NCI-H1930 (cell line): ENCODE data around the gene WFDC2.

ENCODE experiments used
- DNase-seq, 2 experiments: peaks; one replicate each; lab custom pipeline; 2025; lab: John Stamatoyannopoulos, UW

The WFDC2 gene, protein sequence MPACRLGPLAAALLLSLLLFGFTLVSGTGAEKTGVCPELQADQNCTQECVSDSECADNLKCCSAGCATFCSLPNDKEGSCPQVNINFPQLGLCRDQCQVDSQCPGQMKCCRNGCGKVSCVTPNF

DNA sequence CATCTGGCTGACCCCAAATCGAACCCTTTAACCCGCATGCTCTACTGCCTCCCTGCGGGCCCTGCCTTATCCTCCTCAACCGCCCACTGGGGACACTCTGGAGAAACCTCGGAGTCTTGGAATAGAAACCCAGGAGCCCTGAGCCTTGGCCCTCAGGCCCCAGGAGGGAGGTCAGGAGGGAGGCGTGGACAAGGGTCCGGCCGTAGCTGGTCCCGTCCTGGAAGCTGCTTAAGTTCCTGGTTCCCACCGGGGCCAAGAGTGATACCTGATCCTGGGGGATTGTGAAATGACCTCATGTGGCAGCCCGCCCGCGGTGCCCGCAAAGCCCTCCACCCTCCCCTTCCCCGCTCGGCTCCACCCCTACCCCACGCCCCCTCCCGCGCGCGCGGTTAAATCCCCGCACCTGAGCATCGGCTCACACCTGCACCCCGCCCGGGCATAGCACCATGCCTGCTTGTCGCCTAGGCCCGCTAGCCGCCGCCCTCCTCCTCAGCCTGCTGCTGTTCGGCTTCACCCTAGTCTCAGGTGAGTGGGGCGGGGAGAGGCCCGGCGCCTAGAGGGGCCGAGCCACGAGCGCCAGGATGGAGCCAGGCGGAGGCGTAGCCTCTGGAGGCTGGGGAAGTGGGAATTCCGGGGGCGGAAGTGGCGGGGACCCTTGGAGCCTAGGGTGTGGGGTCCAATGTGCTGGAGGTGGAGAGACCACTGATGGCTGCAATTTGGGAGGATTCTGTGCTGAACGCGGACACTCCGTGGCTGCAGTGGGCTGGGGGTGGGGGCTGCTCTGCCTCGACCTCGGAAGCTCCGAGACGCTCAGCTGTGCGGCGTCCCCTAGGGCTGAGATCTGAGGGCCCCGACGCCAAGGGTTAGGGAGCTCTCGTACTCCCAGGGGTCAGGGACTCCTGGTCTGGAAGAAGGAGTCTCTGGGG is at the start of gene WFDC2:
Gene WFDC2, plus strand, starts transcription at position 418 of the 926 bp plus-strand sequence. Its CDS starts 29 bp downstream, at position 447.
- peak; percentile 40 to 49 for DNase-seq

DNA sequence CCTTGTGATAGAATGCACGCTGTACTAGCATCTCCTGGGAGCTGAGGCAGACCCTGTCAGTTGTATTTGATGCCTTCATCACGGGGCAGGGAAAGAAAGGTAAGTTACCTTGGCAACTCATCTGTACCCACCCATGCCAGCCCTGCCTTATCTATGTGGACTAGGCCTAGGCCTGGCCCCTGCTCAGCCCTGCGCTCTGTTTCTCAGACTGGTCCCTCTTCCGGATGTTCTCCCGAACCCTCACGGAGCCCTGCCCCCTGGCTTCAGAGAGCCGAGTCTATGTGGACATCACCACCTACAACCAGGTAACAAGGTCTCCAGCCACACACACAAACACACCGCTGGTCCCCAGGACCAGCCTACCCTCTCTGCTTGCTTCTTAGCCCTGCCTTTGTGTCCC is 49.4 kb upstream of the WFDC2 start:
- no peak for DNase-seq

DNA sequence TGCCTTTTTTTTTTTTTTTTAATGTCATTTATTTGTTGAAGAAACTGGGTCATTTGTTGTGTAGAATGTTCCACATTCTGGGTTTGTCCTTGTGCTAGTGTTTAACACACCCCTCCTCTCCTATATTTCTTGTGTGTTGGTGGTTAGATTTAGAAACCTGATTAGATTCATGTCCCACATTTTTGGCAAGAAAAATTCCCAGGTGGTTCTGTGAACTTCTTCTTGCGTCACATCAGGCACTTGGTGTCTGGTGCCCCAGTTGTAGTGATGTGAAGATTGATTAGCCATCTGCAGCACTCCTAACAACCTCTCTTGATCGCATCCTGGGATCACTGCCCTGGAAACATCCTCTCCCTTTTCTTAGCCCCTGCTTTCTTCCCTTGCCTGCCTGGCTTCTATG is 45.9 kb upstream of the WFDC2 start:
- DNase-seq, result no peak

DNA sequence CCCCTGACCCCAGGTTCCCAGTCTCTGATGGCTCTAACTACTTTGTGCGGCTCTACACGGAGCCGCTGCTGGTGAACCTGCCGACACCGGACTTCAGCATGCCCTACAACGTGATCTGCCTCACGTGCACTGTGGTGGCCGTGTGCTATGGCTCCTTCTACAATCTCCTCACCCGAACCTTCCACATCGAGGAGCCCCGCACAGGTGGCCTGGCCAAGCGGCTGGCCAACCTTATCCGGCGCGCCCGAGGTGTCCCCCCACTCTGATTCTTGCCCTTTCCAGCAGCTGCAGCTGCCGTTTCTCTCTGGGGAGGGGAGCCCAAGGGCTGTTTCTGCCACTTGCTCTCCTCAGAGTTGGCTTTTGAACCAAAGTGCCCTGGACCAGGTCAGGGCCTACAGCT is 44.0 kb upstream of the WFDC2 start:
- DNase-seq, result no peak

DNA sequence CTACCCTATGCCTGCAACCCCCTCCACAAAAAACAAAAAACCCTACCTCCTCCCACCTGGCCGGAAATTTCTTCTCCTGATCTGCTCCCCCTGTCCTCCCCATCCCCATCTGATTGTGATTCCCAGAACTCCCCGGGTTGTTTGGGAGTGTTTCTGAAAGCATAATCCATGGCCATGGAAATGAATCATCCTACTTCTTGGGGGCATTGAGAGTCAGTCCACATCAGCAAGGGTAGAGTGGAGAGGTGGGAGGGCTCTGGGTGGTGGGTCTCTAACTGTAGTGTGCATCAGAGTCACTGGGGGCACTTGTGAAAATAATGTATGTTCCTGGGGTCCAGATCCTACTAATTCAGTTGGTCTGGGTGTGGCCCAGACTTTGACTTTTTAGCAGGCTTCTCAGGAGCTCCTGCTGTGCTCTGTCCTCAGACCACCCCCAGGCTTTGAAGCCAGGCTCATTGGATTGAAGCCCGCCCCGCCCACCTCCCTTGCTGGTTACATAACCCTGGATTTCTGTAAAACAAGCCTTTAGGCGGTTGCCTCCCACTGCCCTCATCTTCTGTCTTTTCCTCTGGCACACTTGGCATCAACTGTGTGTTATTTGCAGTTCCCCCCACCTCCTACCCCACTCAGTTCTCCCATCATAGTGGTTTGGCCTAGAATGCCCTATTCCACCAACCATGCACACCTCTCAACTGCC is 43.1 kb upstream of the WFDC2 start:
- no peak for DNase-seq

DNA sequence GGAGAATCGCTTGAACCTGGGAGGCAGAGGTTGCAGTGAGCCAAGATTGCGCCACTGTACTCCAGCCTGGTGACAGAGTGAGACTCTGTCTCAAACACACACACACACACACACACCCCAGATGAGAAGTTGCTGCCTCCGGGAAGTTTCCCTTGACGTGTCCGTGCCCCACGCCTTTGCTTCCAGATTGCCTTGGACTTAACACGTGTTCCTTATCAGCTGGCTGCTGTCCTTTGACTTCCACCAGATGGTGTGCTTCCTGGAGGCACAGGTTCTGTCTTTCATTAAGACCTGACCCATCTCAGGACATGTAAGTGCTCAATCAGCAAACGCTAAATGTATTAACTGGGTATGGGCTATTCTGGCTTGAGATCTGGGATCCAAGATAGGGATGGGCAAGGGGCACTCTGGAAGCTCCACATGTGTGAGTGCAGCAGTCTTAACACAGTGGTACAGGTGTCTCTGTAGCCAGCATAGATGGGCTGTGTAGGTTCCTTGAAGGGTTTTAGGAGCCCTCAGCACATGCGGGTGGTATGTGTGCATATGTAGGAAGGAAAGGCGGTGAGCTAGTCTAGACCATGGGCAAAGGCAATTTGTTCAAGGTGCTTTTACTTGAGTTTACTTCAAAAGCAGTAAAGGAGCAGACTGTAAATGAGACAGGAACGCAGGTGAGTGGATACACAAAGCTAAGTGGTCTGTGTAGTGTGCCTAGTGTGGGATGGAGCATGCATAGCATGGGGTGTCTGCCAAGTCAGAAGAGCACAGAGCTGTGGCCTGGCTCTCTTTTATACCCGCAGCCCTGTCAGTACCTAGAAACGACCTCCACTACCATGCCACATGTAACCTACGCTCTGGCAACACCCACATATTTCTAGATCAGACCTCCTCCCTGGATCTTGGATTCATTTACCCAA is 42.1 kb upstream of the WFDC2 start:
- DNase-seq, result no peak

DNA sequence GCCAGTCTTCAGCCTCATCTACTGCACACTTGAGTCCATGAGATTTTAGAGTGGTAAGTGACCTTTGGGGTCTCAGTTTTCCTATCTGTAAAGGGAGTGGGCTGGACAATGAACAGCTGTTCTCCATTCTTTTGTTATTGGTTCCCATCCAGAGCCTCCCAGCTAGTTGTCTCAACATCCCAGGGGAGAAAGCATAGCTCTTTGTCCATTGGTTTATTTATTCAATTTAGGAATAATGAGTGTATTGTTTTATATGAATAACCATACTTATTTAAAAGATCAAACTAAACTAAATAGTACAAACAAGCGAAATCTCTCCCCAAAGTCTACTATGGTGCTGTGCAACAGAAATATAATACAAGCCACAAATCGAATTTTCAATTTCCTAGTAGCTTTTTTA is 39.9 kb upstream of the WFDC2 start:
- DNase-seq, result no peak

DNA sequence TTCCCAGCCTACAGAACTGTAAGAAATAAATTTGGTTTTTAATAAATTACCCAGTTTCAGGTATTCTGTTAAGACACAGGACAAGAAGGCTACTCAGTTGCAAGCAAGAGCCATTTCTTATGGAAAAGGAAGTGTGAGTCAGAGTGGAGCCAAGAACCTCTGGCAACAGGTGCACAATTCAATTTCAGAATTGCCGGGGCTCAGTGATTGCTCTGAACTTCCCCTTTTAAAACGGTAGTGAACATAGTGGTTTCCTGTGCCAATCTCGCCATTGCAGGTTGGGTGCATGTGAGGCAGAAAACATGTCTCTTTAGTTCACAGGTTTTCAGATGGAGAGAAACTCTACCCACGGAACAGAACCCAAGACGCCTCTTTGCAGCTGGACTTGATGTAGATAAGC is 37.3 kb upstream of the WFDC2 start:
- DNase-seq, result no peak

DNA sequence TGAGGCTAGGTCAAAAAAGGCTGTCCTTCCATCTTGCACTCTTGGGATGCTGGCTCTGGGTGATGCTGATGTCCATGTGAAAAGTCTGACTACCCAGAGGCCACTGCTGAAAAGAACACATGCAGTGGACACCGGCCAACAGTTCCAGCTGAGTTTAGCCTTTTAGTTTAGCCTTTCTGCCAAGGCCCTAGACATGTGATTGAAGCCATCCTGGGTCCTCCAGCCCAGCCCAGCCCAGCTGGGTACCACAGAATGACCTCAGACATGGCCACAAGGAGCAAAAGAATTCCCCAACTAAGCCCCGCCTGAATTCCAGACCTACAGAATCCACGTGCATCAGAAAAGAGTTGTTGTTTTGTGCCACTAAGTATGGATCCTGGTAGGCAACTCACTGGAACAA is 36.2 kb upstream of the WFDC2 start:
- no peak for DNase-seq

DNA sequence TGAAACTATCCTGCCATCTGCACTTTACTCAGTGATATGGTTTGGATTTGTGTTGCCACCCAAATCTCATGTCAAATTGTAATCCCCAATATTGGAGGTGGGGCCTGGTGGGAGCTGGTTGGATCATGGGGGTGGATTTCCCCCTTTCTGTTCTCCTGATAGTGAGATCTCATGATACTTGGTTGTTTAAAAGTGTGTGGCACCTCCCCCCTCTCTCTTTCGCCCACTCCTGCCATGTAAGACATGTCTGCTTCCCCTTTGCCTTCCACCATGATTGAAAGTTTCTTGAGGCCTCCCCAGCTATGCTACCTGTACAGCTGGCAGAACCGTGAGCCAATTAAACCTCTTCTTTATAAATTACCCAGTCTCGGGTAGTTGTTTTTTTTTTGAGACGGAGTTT is 35.6 kb upstream of the WFDC2 start:
- DNase-seq, result no peak

DNA sequence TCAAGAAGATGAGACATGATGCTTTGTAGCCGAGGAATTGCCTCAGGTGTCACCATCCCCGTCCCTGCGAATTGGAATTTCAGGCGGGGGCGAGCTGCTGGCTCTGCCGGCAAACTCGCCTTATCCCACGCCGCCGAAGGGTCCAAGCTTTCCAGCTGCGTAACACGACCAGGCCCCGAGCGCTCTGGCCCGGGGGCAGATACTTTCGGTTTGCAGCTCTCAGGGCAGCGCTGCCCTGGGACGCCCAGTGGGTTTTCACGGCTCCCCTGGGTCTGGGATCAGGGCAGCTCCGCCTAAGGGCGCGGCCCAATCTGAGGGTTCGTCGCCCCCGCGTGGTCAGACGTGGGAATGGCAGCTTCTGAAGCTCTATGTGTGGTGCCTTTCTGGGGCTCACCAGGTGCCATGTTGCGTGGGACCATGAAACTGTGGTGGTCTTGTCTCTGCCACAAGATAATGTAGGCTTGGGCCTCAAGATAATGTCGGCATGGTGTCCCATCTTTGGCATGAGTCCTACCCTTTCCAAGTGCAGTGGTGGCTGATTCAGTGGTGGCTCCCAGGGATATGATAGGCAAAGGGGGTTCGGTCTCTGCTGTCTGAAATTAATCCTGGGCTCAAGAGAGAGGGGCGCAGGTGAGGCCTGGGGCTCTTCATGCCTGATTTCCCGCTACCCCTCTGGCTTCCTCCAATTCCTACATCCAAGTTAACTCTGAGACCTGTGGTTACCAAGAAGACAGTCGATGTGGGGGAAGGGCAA is 32.6 kb upstream of the WFDC2 start:
- peak; percentile 65 to 89 for DNase-seq

DNA sequence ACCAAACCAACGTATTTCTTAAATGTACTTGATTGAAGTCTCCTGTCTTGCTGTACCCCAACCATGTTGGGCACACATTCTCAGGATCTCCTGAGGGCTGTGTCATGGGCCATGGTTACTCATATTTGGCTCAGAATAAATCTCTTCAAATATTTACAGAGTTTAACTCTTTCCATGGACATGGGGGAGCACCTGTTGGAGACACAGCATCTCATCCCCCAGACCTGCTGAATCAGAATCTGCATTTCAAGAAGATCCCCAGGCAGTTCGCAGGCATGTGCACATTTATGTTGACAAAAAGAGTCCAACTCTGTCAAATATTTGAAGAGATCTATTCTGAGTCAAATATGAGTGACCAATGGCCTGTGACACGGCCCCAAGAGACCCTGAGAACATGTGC is 29.1 kb upstream of the WFDC2 start:
- no peak for DNase-seq

DNA sequence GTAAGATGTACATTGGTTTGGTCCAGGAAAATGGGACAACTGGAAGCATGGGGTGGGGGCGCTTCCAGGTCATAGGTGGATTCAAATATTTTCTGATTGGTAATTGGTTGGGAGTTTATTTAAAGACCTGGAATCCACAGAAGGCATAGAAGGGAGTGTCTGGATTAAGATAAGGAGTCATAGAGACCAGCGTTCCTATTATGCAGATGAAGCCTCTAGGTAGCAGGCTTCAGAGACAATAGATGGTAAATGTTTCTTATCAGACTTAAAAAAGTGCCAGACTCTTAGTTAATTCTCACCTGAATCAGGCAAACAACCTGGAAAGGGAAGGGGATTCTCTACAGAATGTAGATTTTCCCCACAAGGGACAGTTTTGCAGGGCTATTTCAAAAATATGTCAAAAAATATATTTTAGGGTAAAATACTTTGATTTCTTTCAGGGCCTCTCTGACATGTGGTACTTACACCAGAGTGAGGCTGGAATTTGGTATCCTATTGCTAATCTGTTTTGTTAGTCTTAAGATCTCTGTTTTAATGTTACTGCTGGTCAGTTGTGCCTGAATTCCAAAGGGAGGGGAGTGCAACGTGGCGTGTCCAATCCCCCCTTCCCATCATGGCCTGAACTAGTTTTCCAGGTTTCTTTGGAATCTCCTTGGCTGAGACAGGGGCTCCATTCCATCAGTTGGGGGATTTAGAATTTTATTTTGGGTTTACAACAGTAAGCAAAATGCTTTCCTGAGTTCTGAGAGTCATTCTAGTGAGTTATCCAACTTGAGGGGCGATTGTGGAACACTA is 28.5 kb upstream of the WFDC2 start:
- DNase-seq, result no peak

DNA sequence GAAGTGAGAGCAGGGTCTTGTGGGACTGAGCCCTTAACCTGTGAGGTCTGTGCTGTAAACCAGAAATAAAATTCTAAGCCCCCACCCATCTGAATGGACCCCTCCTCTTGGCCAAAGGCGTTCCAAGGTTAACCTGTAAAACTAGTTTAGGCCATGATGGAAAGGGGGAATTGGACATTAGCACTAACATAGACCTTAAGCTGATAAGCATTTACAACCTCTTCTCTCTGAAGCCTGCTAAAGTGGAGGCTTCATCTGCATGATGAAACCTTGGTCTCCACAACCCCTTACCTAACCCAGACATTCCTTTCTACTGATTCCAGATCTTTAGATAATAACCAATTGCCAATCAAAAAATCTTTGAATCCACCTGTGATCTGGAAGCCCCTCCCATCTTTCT is 27.8 kb upstream of the WFDC2 start:
- DNase-seq, result no peak

DNA sequence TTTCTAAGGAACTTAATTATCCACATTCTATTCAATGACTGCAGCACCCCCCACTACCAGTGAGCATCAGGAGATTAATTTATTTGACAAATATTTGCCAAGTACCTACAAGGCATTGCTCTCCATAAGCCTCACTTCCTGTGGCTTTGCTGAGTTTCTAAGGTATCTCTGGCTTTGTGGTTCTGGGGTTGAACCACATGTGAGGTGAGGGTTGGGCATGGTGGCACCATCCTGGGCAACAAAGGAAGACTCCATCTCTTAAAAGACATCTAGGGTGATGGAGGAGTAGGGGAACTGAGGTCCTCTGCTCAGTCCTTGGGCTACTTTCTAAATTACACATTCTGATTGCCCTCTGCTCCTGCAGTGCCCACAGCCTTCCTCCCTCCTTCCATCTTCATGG is 25.5 kb upstream of the WFDC2 start:
- no peak for DNase-seq

DNA sequence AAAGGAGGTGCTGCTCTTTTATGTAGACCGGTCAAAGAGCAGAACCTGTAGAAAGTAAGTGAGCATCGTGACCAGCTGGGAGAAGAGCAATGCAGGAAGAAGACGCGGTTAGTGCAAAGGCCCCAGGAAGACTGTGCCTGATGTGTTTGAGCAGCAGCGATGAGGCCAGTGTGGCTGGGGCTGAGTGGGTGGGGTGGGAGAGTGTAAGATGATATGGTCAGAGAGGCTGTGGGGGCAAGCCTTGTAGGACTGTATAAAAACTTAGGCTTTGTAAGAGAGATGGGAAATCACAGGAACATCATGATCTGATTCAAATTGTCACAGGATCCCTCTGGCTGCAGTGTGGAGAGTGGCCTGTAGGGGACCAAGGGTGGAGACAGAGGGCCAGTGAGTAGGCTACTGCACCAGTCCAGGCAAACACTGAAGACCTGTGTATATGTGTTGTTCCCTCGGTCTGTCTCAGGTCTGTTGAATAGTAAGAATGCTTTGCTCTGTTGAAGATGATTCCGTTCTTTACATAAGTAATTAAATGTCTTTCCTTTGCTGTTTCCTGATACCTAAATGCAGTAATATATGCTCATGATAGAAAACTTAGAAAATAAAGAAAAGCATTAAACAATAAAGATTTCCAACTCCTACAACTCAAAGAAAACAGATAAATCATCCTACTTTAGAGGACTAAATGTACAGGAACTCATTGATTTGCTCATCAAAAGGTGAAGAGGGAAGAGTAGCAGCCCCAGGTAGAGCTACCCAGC is 23.6 kb upstream of the WFDC2 start:
- DNase-seq, result no peak

DNA sequence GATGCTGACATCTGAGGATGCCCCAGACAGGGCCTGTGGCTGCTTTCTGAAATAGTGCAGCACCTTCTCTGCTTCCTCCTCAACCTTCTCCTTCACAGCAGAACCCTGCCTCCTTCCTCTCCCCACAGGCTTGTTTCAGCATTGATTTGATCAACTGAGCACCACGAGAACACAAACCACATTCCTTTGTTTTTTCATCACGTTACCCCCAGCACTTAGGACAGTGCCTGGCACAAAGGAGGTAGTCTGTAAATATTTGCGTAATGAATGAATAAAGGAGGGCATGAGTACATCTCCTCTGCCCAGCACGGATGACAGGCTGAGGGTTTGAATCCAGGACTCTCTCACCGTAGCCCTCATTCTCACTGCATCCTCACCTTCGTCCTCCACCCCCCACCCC is 21.3 kb upstream of the WFDC2 start:
- DNase-seq, result no peak

DNA sequence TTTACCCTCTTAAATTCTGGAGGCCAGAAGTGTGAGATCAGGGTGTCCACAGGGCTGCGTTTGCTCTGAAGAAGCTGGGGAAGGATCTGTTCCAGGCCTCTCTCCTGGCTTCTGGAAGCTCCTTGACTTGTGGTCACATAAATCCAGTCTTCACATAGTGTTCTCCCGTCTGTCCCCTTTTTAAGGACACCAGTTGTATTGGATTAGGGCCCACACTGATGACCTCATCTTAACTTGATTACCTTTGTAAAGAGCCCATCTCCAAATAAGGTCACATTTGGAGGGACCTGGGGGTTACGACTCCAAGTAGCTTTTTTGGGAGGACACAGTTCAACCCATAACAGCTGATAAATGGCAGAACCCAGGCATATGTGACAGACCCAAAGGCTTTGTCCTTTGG is 20.0 kb upstream of the WFDC2 start:
- no peak for DNase-seq

DNA sequence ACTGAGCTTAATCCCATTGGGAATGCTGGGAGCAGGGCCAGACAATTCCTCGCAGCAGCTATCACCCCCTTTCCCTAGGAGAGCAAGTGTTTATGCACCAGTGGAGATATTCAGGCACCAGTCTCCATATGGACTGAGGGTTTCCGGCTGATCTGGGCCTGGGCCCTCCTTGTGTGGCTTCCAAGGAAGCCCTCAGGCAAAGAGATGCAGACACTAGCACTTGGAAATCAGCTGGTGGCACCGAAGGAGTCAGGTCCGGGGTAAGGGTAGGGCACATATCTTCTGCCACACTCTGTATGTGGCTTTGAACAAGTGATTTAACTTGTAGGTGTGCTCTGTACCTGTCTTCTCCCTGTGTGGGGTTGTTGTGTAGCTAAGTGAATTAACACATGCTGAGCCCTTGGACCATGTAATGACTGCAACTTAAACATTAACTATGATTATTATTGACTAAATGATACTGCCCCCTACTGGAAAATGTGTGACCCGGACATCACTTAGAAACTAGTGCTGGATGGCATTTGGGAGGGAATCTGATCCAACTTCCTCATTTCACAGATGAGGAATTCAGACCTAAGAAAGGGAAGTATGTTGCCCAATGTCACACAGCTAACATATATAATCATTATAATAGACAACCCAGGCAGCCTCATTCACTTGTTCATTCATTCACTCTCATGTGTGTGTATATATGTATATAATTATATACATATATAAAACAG is 19.3 kb upstream of the WFDC2 start:
- peak in 1 of 2 experiments; percentile 31 for DNase-seq
